H1 (cell line): ENCODE results near the gene ART5. TPM values are rescaled to one million over a fixed set of nuclear protein-coding genes. Genes with fewer than 3 reads are reported as not detected.
"Not testable (repeated sequence)": the region's sequence is repeated elsewhere in the genome, so short reads cannot be mapped to it uniquely, and the experiment has no call there.

Source experiments
- CTCF ChIA-PET: fragments of 300-600 bp; sonication (Branson Sonifier 250); formaldehyde crosslinking; loops from one replicate; lab custom pipeline; 2021; ENCODE audit not compliant: partially characterized antibody; lab: Charles Lee
- POLR2A ChIA-PET: fragments of 300-600 bp; sonication (Branson Sonifier 250); formaldehyde crosslinking; loops from one replicate; lab custom pipeline; 2021; ENCODE audit warnings: inconsistent platforms; ENCODE audit not compliant: partially characterized antibody; lab: Charles Lee
- DNase-seq, 2 experiments: peaks; one replicate each; pipeline versions ENCODE4 v3.0.0 to v3.0.0-alpha.2; 2010 to 2022; ENCODE audit warnings: low spot score in 2 of 2, low read depth in 1 of 2, mixed read lengths in 1 of 2
- FAIRE-seq: peaks from 2 replicates; lab custom pipeline; 2011; peaks lifted over from hg19 to GRCh38; lab: Jason Lieb, UNC
- H2AFZ ChIP-seq: 2 replicates; pipeline ENCODE4 v1.8.1; 2012; ENCODE audit warnings: low read length, inconsistent platforms
- H2AK5ac ChIP-seq: 2 replicates; pipeline ENCODE4 v1.6.1; 2013; ENCODE audit warnings: low read depth, low read length
- H2BK120ac ChIP-seq: replicated peaks from 2 replicates; pipeline ENCODE3; 2013; ENCODE audit warnings: low read depth, low read length, inconsistent platforms
- H2BK12ac ChIP-seq: 2 replicates; pipeline ENCODE4 v1.6.1; 2013; ENCODE audit warnings: low read depth, low read length
- H2BK15ac ChIP-seq: 2 replicates; pipeline ENCODE4 v1.6.1; 2013; ENCODE audit warnings: low read length
- H2BK20ac ChIP-seq: 2 replicates; pipeline ENCODE4 v1.6.1; 2013; ENCODE audit warnings: low read length
- H2BK5ac ChIP-seq: 2 replicates; pipeline ENCODE4 v1.6.1; 2013; ENCODE audit warnings: low read depth, low read length
- H3K14ac ChIP-seq: 2 replicates; pipeline ENCODE4 v1.6.1; 2013; ENCODE audit warnings: inconsistent platforms; ENCODE audit not compliant: insufficient read length
- H3K18ac ChIP-seq: 2 replicates; pipeline ENCODE4 v1.6.1; 2013; ENCODE audit warnings: low read length; ENCODE audit errors: extremely low read depth
- H3K23ac ChIP-seq: 2 replicates; pipeline ENCODE4 v1.6.1; 2013; ENCODE audit warnings: inconsistent platforms; ENCODE audit not compliant: insufficient read length
- H3K23me2 ChIP-seq: 2 replicates; pipeline ENCODE4 v1.6.1; 2013; ENCODE audit warnings: low read depth, low read length
- H3K27ac ChIP-seq: 2 replicates; pipeline ENCODE4 v1.6.1; 2011; ENCODE audit warnings: low read depth, low read length, inconsistent platforms
- H3K27me3 ChIP-seq, 4 experiments: replicated peaks in 1 of 4; 1 replicate in 1 of 4; 2 replicates in 3 of 4; pipeline versions ENCODE4 v1.6.1 to v1.8.1; 2011 to 2013; ENCODE audit warnings: low read length in 3 of 4, mild to moderate bottlenecking in 3 of 4, inconsistent platforms in 2 of 4, mixed read lengths in 2 of 4, moderate library complexity in 1 of 4; ENCODE audit not compliant: control insufficient read depth in 3 of 4, insufficient read depth in 3 of 4; ENCODE audit errors: extremely low read depth in 1 of 4
- H3K36me3 ChIP-seq, 4 experiments: 2 replicates each; pipeline versions ENCODE4 v1.6.1 to v1.8.1; 2011 to 2013; ENCODE audit warnings: mild to moderate bottlenecking in 4 of 4, low read length in 3 of 4, moderate library complexity in 2 of 4, control low read depth in 1 of 4, inconsistent platforms in 1 of 4; ENCODE audit not compliant: insufficient read depth in 4 of 4, control insufficient read depth in 2 of 4
- H3K4ac ChIP-seq: replicated peaks from 2 replicates; pipeline ENCODE3; 2013; ENCODE audit warnings: low read length, low read depth, mixed read lengths, inconsistent platforms; ENCODE audit not compliant: insufficient read length
- H3K4me1 ChIP-seq, 4 experiments: replicated peaks in 1 of 4; 1 replicate in 1 of 4; 2 replicates in 3 of 4; pipeline versions ENCODE4 v1.6.1 to v1.8.1; 2011 to 2013; ENCODE audit warnings: low read length in 3 of 4, inconsistent platforms in 2 of 4, mixed read lengths in 1 of 4; ENCODE audit not compliant: insufficient read depth in 4 of 4, control insufficient read depth in 3 of 4
- H3K4me2 ChIP-seq, 2 experiments: 2 replicates each; pipeline versions ENCODE4 v1.6.1 to v1.8.1; 2011 to 2013; ENCODE audit warnings: low read depth in 2 of 2, low read length in 2 of 2, control low read depth in 1 of 2, inconsistent platforms in 1 of 2, mild to moderate bottlenecking in 1 of 2; ENCODE audit not compliant: insufficient read depth in 1 of 2
- H3K4me3 ChIP-seq, 4 experiments: fragments of 200-600, 300-600 bp in 1 of 4; sonication (generic), shearing (Covaris generic), sonication (Bioruptor Twin) in 1 of 4; 2 replicates each; pipeline versions ENCODE4 v1.5.1 to v1.8.1; 2011 to 2016; ENCODE audit warnings: low read length in 4 of 4, low read depth in 3 of 4, control low read depth in 2 of 4, inconsistent platforms in 2 of 4, mild to moderate bottlenecking in 2 of 4, mixed read lengths in 1 of 4, moderate library complexity in 1 of 4; ENCODE audit not compliant: insufficient read depth in 2 of 4; ENCODE audit errors: extremely low read depth in 1 of 4
- H3K56ac ChIP-seq: replicated peaks from 2 replicates; pipeline ENCODE3; 2013; ENCODE audit warnings: low read depth, mild to moderate bottlenecking, mixed read lengths, low read length, inconsistent platforms; ENCODE audit not compliant: insufficient read length
- H3K79me1 ChIP-seq: 2 replicates; pipeline ENCODE4 v1.6.1; 2013; ENCODE audit warnings: low read depth, low read length, control low read depth
- H3K79me2 ChIP-seq, 2 experiments: 2 replicates each; pipeline versions ENCODE4 v1.6.1 to v1.8.1; 2012 to 2013; ENCODE audit warnings: low read length in 2 of 2, mild to moderate bottlenecking in 2 of 2, inconsistent platforms in 1 of 2; ENCODE audit not compliant: insufficient read depth in 2 of 2, control insufficient read depth in 1 of 2
- H3K9ac ChIP-seq, 4 experiments: replicated peaks in 1 of 4; 1 replicate in 1 of 4; 2 replicates in 3 of 4; pipeline versions ENCODE4 v1.6.1 to v1.8.1; 2011 to 2013; ENCODE audit warnings: low read depth in 3 of 4, low read length in 3 of 4, control low read depth in 2 of 4, mild to moderate bottlenecking in 2 of 4, moderate library complexity in 2 of 4, inconsistent platforms in 1 of 4; ENCODE audit errors: extremely low read depth in 1 of 4
- H3K9me3 ChIP-seq, 2 experiments: 2 replicates each; pipeline versions ENCODE4 v1.6.1 to v1.8.1; 2012 to 2013; ENCODE audit warnings: mild to moderate bottlenecking in 2 of 2, moderate library complexity in 2 of 2, control low read depth in 1 of 2, inconsistent platforms in 1 of 2, low read depth in 1 of 2, low read length in 1 of 2, mixed read lengths in 1 of 2; ENCODE audit not compliant: insufficient read depth in 2 of 2
- H4K20me1 ChIP-seq, 2 experiments: replicated peaks in 1 of 2; 2 replicates each; pipeline versions ENCODE3 to v1.8.1; 2011 to 2013; ENCODE audit warnings: inconsistent platforms in 2 of 2, low read length in 2 of 2, mild to moderate bottlenecking in 1 of 2; ENCODE audit not compliant: insufficient read depth in 2 of 2, control insufficient read depth in 1 of 2
- H4K5ac ChIP-seq: 2 replicates; pipeline ENCODE4 v1.6.1; 2013; ENCODE audit warnings: low read length, low read depth, mixed read lengths, inconsistent platforms; ENCODE audit not compliant: insufficient read length
- H4K8ac ChIP-seq: 2 replicates; pipeline ENCODE4 v1.8.0; 2013; ENCODE audit warnings: mild to moderate bottlenecking, moderate library complexity, low read length, inconsistent platforms; ENCODE audit not compliant: insufficient read depth; ENCODE audit errors: extremely low read depth
- H4K91ac ChIP-seq: replicated peaks from 2 replicates; pipeline ENCODE3; 2013; ENCODE audit warnings: low read length, mixed read lengths, inconsistent platforms; ENCODE audit not compliant: insufficient read length
- whole genome bisulfite sequencing, 2 experiments: shearing (Covaris generic) in 1 of 2; methylation state at CpG; one replicate each; pipeline versions ENCODE4 v1.1.6 to v1.1.7; 2013 to 2015; ENCODE audit warnings: low lambda C conversion rate in 2 of 2, mixed read lengths in 2 of 2, inconsistent platforms in 1 of 2, low coverage in 1 of 2, missing lambda C conversion rate in 1 of 2; ENCODE audit not compliant: insufficient replicate concordance in 2 of 2, insufficient coverage in 1 of 2, insufficient read length in 1 of 2; ENCODE audit errors: extremely low coverage in 1 of 2, missing lambda C conversion rate in 1 of 2; 5-methylcytosine and 5-hydroxymethylcytosine counted together
- polyA plus RNA-seq, 7 experiments: library from polyadenylated mRNA; depleted of rRNA in 3 of 7; stranded (reverse) in 5 of 7; unstranded in 2 of 7; fragments of >200 nt in 5 of 7; fragments of 200-250 nt in 2 of 7; gene quantifications; 1 replicate in 5 of 7; 2 replicates in 1 of 7; 4 replicates in 1 of 7; pipeline versions ENCODE4 v1.2.1 to v1.2.3, GENCODE V29; 2011 to 2013; ENCODE audit warnings: missing spikeins in 2 of 7, mixed read lengths in 2 of 7
- total RNA-seq: library from RNA; stranded (reverse); fragmentation: NEBNext Ultra II Directional; extraction: Animal tissue kit (Norgen Biotek cat#: 25700); gene quantifications from 2 replicates; pipeline ENCODE4 v1.2.1, GENCODE V29; 2021

Gene ART5
- total and polyA plus RNA-seq, 2 of the 8 experiments (the other 6 are each of a cell fraction or from before 2014, with no cell fraction given), result 6.0 to 7.5 TPM

DNA sequence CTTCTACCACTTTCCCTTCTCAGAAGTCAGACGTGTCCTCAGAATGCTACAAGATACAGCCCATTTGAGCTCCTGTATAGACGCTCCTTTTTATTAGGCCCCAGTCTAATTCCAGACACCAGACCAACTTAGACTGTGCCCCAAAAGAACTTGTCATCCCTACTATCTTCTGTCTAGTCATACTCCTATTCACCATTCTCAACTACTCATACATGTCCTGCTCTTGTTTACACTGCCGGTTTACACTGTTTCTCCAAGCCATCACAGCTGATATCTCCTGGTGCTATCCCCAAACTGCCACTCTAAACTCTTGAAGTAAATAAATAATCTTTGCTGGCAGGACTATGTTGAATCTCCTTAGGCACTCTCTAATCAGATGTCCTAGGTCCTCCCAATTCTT is 10.7 kb upstream of the ART5 start:
- not testable (repeated sequence) for H3K56ac ChIP-seq, H3K14ac ChIP-seq, DNase-seq, H4K91ac ChIP-seq, H4K20me1 ChIP-seq, H3K4ac ChIP-seq, H2BK5ac ChIP-seq, H4K5ac ChIP-seq, H3K18ac ChIP-seq, H3K9me3 ChIP-seq, H2BK20ac ChIP-seq, H2BK15ac ChIP-seq, H3K23ac ChIP-seq, H2BK120ac ChIP-seq, H3K27ac ChIP-seq, H2AK5ac ChIP-seq, H3K79me1 ChIP-seq, FAIRE-seq, H3K36me3 ChIP-seq, H2BK12ac ChIP-seq, H2AFZ ChIP-seq, H3K4me2 ChIP-seq, H3K23me2 ChIP-seq, H3K4me1 ChIP-seq, H4K8ac ChIP-seq, H3K9ac ChIP-seq, H3K27me3 ChIP-seq, H3K79me2 ChIP-seq, H3K4me3 ChIP-seq
- ChIA-PET POLR2A (interaction anchor here (1.2 kb wide), 1 partner anchor 50 kb away, joined by 3 read pairs; no protein-coding TSS in a partner anchor), CTCF (interaction anchor here (1.2 kb wide), 1 partner anchor 175 kb away, joined by 3 read pairs; no protein-coding TSS in a partner anchor)
- 80% methylated on average over 2 of the region's 3 CpGs; no CpG with 5 or more reads in 1 of the 2 experiments for WGBS, 2 experiments

DNA sequence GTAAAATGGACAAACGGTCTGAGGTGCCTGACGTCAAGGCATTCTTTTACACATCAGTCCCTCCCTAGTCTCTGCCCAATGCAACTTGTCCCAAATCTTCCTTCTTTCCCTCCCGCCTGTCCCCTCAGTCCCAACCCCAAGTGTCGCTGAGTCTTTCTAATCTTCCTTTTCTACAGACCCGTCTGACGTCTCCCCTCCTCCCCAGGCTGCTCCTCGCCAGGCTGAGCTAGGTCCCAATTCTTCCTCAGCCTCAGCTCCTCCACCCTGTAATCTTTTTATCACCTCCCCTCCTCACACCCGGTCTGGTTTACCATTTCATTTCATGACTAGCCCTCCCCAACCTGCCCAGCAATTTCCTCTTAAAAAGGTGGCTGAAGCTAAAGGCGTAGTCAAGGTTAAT is 7.6 kb upstream of the ART5 start:
- H2AFZ ChIP-seq, H2AK5ac ChIP-seq, FAIRE-seq, H3K23ac ChIP-seq, H4K91ac ChIP-seq, H4K5ac ChIP-seq, H4K8ac ChIP-seq, H3K9ac ChIP-seq, H3K4me2 ChIP-seq, H2BK12ac ChIP-seq, H2BK20ac ChIP-seq, H3K18ac ChIP-seq, DNase-seq, H3K27me3 ChIP-seq, H3K79me1 ChIP-seq, H3K56ac ChIP-seq, CTCF ChIA-PET, H3K9me3 ChIP-seq, H2BK5ac ChIP-seq, H3K4me1 ChIP-seq, H4K20me1 ChIP-seq, H3K4me3 ChIP-seq, H3K14ac ChIP-seq, H3K23me2 ChIP-seq, H2BK120ac ChIP-seq, H3K79me2 ChIP-seq, H3K4ac ChIP-seq, H3K36me3 ChIP-seq, H2BK15ac ChIP-seq, POLR2A ChIA-PET, H3K27ac ChIP-seq: not testable (repeated sequence)
- WGBS, 2 experiments, result 79% methylated on average over 7 of the region's 9 CpGs; no CpG with 5 or more reads in 1 of the 2 experiments
